Osteoblast (primary cell): ENCODE results near the gene C4orf50. TPM values are rescaled to one million over a fixed set of nuclear protein-coding genes. Genes with fewer than 3 reads are reported as not detected.

Source experiments
- DNase-seq: peaks from one replicate; pipeline ENCODE4 v3.0.0; 2011; ENCODE audit warnings: low spot score, mixed read lengths; ENCODE audit not compliant: insufficient read length; ENCODE audit errors: missing footprints
- H2AFZ ChIP-seq: 2 replicates; pipeline ENCODE4 v1.6.0; 2011; ENCODE audit warnings: mild to moderate bottlenecking, low read length
- H3K27ac ChIP-seq: 2 replicates; pipeline ENCODE4 v1.5.1; 2011; ENCODE audit warnings: mild to moderate bottlenecking, low read depth, low read length, moderate library complexity
- H3K27me3 ChIP-seq: 2 replicates; pipeline ENCODE4 v1.6.0; 2012; ENCODE audit warnings: mild to moderate bottlenecking, control low read depth, inconsistent platforms, low read length, moderate library complexity; ENCODE audit not compliant: insufficient read depth
- H3K36me3 ChIP-seq: 2 replicates; pipeline ENCODE4 v1.5.1; 2011; ENCODE audit warnings: mild to moderate bottlenecking, low read length, control low read depth, moderate library complexity; ENCODE audit not compliant: insufficient read depth
- H3K4me1 ChIP-seq: 2 replicates; pipeline ENCODE4 v1.5.1; 2011; ENCODE audit warnings: mild to moderate bottlenecking, low read length, control low read depth, moderate library complexity; ENCODE audit not compliant: insufficient read depth
- H3K4me2 ChIP-seq: 2 replicates; pipeline ENCODE4 v1.6.0; 2011; ENCODE audit warnings: mild to moderate bottlenecking, low read length; ENCODE audit not compliant: insufficient read depth
- H3K4me3 ChIP-seq: fragments of 200-600 bp; sonication (generic); 3 replicates; pipeline ENCODE4 v1.5.1; 2012; ENCODE audit warnings: mild to moderate bottlenecking, low read length, inconsistent platforms; ENCODE audit not compliant: insufficient read depth
- H3K79me2 ChIP-seq: 2 replicates; pipeline ENCODE4 v1.6.0; 2012; ENCODE audit warnings: mild to moderate bottlenecking, low read length, control low read depth, inconsistent platforms; ENCODE audit not compliant: insufficient read depth
- H3K9me3 ChIP-seq: 2 replicates; pipeline ENCODE4 v1.5.1; 2011; ENCODE audit warnings: low read depth, low read length, control low read depth
- H4K20me1 ChIP-seq: 2 replicates; pipeline ENCODE4 v1.6.0; 2012; ENCODE audit warnings: mild to moderate bottlenecking, low read length, control low read depth; ENCODE audit not compliant: insufficient read depth
- CTCF ChIP-seq: IDR thresholded peaks from 2 replicates; pipeline ENCODE4 v1.5.1; 2011; ENCODE audit warnings: mild to moderate bottlenecking, low read depth, low read length, moderate library complexity; ENCODE audit errors: extremely low read depth
- total RNA-seq: library from RNA; depleted of rRNA; stranded (reverse); fragments of >200 nt; gene quantifications from 2 replicates; pipeline ENCODE4 v1.2.3, GENCODE V29; 2012

C4orf50 gene
- total RNA-seq, 1 donor, result not detected

- Histone ChIP-seq H3K27ac (no peak overlapping the region), H4K20me1 (no peaks in the 10 kb centered on the region), H3K4me3 (no peak overlapping the region), H3K4me2 (no peak overlapping the region), H3K27me3 (no peaks in the 10 kb centered on the region), H3K4me1 (no peaks in the 10 kb centered on the region), H3K36me3 (no peaks in the 10 kb centered on the region), H2AFZ (no peak overlapping the region), H3K9me3 (no peaks in the 10 kb centered on the region), H3K79me2 (no peaks in the 10 kb centered on the region)
- no peak for DNase-seq
- TF ChIP-seq CTCF, result no peak
These were observed 99.2 kb downstream of the C4orf50 start for GRCh38 chr4:5919044-5919443.

- no peak for DNase-seq
- Histone ChIP-seq H3K79me2 (no peaks in the 10 kb centered on the region), H2AFZ (no peak overlapping the region), H3K4me1 (no peaks in the 10 kb centered on the region), H3K27me3 (no peaks in the 10 kb centered on the region), H3K36me3 (no peaks in the 10 kb centered on the region), H3K9me3 (no peaks in the 10 kb centered on the region), H3K4me3 (no peak overlapping the region), H3K4me2 (no peak overlapping the region), H3K27ac (no peak overlapping the region), H4K20me1 (no peaks in the 10 kb centered on the region)
- TF ChIP-seq CTCF, result no peak
These were observed 99.8 kb downstream of the C4orf50 start for GRCh38 chr4:5918331-5918985.

- TF ChIP-seq CTCF, result no peak
- Histone ChIP-seq H3K4me2 (no peak overlapping the region), H3K36me3 (no peaks in the 10 kb centered on the region), H3K4me3 (no peak overlapping the region), H3K9me3 (no peaks in the 10 kb centered on the region), H3K27me3 (no peaks in the 10 kb centered on the region), H3K4me1 (no peaks in the 10 kb centered on the region), H2AFZ (no peak overlapping the region), H3K27ac (no peak overlapping the region), H4K20me1 (no peaks in the 10 kb centered on the region), H3K79me2 (no peaks in the 10 kb centered on the region)
- DNase-seq, result no peak
These were observed 100.6 kb downstream of the C4orf50 start for GRCh38 chr4:5917672-5918071.

GRCh38 chr4:5916229-5916628 is 102.0 kb downstream of the C4orf50 start:
- H3K9me3 ChIP-seq, result no peaks in the 10 kb centered on the region
- H3K4me2 ChIP-seq, result no peak overlapping the region
- H4K20me1 ChIP-seq, result no peaks in the 10 kb centered on the region
- no peaks in the 10 kb centered on the region for H3K27me3 ChIP-seq
- DNase-seq, result no peak
- H3K79me2 ChIP-seq, result no peaks in the 10 kb centered on the region
- no peak overlapping the region for H3K4me3 ChIP-seq
- no peaks in the 10 kb centered on the region for H3K36me3 ChIP-seq
- no peaks in the 10 kb centered on the region for H3K4me1 ChIP-seq
- no peak for TF ChIP-seq CTCF
- no peak overlapping the region for H2AFZ ChIP-seq
- H3K27ac ChIP-seq, result no peak overlapping the region
